ENCODE measurements around the gene WBP2. TPM values are rescaled to one million over a fixed set of nuclear protein-coding genes. Genes with fewer than 3 reads are reported as not detected.

The WBP2 gene
- polyA plus RNA-seq, 1 donor (not counting 4 experiments of a cell fraction or from before 2014, with no cell fraction given), result 23.3 TPM

GRCh38 chr17:75844530-75845057 is 10.5 kb downstream of the WBP2 start:
- TF ChIP-seq, protein P1, sequence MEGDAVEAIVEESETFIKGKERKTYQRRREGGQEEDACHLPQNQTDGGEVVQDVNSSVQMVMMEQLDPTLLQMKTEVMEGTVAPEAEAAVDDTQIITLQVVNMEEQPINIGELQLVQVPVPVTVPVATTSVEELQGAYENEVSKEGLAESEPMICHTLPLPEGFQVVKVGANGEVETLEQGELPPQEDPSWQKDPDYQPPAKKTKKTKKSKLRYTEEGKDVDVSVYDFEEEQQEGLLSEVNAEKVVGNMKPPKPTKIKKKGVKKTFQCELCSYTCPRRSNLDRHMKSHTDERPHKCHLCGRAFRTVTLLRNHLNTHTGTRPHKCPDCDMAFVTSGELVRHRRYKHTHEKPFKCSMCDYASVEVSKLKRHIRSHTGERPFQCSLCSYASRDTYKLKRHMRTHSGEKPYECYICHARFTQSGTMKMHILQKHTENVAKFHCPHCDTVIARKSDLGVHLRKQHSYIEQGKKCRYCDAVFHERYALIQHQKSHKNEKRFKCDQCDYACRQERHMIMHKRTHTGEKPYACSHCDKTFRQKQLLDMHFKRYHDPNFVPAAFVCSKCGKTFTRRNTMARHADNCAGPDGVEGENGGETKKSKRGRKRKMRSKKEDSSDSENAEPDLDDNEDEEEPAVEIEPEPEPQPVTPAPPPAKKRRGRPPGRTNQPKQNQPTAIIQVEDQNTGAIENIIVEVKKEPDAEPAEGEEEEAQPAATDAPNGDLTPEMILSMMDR (optimal IDR thresholded peaks at IDR 0.05 in 1 of 3, IDR thresholded peaks at IDR 0.05 in 1 of 3, conservative IDR thresholded peaks at IDR 0.05 in 1 of 3; ENCODE audit: extremely low read depth in 1 of 3, insufficient read depth in 2 of 3, low read length in 3 of 3), result no peak
- TF ChIP-seq EZH2 (IDR thresholded peaks at IDR 0.05; ENCODE audit: low read length), result no peak
- H3K27me3 ChIP-seq (ENCODE audit: control insufficient read depth, extremely low read depth, insufficient read depth, low read length), result no peaks in the 10 kb centered on the region
- H3K9ac ChIP-seq (ENCODE audit: control insufficient read depth, extremely low read depth, insufficient read depth, low read length), result peak overlapping the region; percentile 58
- peak overlapping the region; percentile 60 for H3K27ac ChIP-seq (ENCODE audit: control insufficient read depth, insufficient read depth, low read length)
- no peak for FAIRE-seq
- dilution Hi-C loops (cut with MboI; ENCODE audit: extremely low pct_ligation_motif_present, low sequenced_read_pairs), result no loop called here
- H3K4me1 ChIP-seq (ENCODE audit: control insufficient read depth, extremely low read depth, insufficient read depth, low read length), result peaks cover 20% of the 10 kb centered on the region
- H3K9me3 ChIP-seq (ENCODE audit: control insufficient read depth, low read depth, low read length), result no peaks in the 10 kb centered on the region
- peaks cover 15 to 24% of the 10 kb centered on the region in 2 experiments for H3K36me3 ChIP-seq (ENCODE audit: control insufficient read depth in 2 of 2, extremely low read depth in 1 of 2, insufficient read depth in 2 of 2, low read length in 2 of 2)
- DNase-seq (ENCODE audit: low read depth, low spot score), result no peak
- peak overlapping the region in 2 of 3 experiments; percentile 35 to 43 for H3K4me3 ChIP-seq (ENCODE audit: control insufficient read depth in 2 of 3, extremely low read depth in 1 of 3, insufficient read depth in 2 of 3, low read depth in 1 of 3, low read length in 3 of 3)
- H3K9me1 ChIP-seq (ENCODE audit: control insufficient read depth, extremely low read depth, insufficient read depth, low read length), result no peaks in the 10 kb centered on the region
- no peaks in the 10 kb centered on the region for H3K79me2 ChIP-seq (ENCODE audit: control insufficient read depth, insufficient read depth, low read length)
- peak overlapping the region; percentile 78 for H3K4me2 ChIP-seq (ENCODE audit: control insufficient read depth, extremely low read depth, insufficient read depth, low read depth, low read length)
- H4K20me1 ChIP-seq (ENCODE audit: control insufficient read depth, extremely low read depth, insufficient read depth, low read length), result no peaks in the 10 kb centered on the region
- peak overlapping the region; percentile 20 for H2AFZ ChIP-seq (ENCODE audit: control insufficient read depth, low read length)

GRCh38 chr17:75843577-75844529 is 11.3 kb downstream of the WBP2 start, which contains the start of gene UNC13D:
Gene UNC13D (minus strand): TSS chr17:75844404. CDS start chr17:75844337, 67 bp downstream.
- Histone ChIP-seq H3K36me3 (ENCODE audit: control insufficient read depth in 2 of 2, extremely low read depth in 1 of 2, insufficient read depth in 2 of 2, low read length in 2 of 2) (peaks cover 15 to 19% of the 10 kb centered on the region in 2 experiments), H4K20me1 (ENCODE audit: control insufficient read depth, extremely low read depth, insufficient read depth, low read length) (no peaks in the 10 kb centered on the region), H3K4me1 (ENCODE audit: control insufficient read depth, extremely low read depth, insufficient read depth, low read length) (peaks cover 20% of the 10 kb centered on the region), H3K4me2 (ENCODE audit: control insufficient read depth, extremely low read depth, insufficient read depth, low read depth, low read length) (peak within 1 kb of the TSS; percentile 78), H3K9me3 (ENCODE audit: control insufficient read depth, low read depth, low read length) (no peaks in the 10 kb centered on the region), H3K27ac (ENCODE audit: control insufficient read depth, insufficient read depth, low read length) (peak within 1 kb of the TSS; percentile 60), H3K9me1 (ENCODE audit: control insufficient read depth, extremely low read depth, insufficient read depth, low read length) (no peaks in the 10 kb centered on the region), H3K9ac (ENCODE audit: control insufficient read depth, extremely low read depth, insufficient read depth, low read length) (peak within 1 kb of the TSS; percentile 58), H2AFZ (ENCODE audit: control insufficient read depth, low read length) (peak within 1 kb of the TSS; percentile 20), H3K79me2 (ENCODE audit: control insufficient read depth, insufficient read depth, low read length) (no peaks in the 10 kb centered on the region), H3K4me3 (ENCODE audit: control insufficient read depth in 2 of 3, extremely low read depth in 1 of 3, insufficient read depth in 2 of 3, low read depth in 1 of 3, low read length in 3 of 3) (peak within 1 kb of the TSS in 2 of 3 experiments; percentile 35 to 43), H3K27me3 (ENCODE audit: control insufficient read depth, extremely low read depth, insufficient read depth, low read length) (no peaks in the 10 kb centered on the region)
- no peak for DNase-seq (ENCODE audit: low read depth, low spot score)
- TF ChIP-seq, protein P1 (optimal IDR thresholded peaks at IDR 0.05 in 1 of 3, IDR thresholded peaks at IDR 0.05 in 1 of 3, conservative IDR thresholded peaks at IDR 0.05 in 1 of 3; ENCODE audit: extremely low read depth in 1 of 3, insufficient read depth in 2 of 3, low read length in 3 of 3), result no peak
- TF ChIP-seq EZH2 (IDR thresholded peaks at IDR 0.05; ENCODE audit: low read length), result no peak
- FAIRE-seq, result no peak
- dilution Hi-C loops (cut with MboI; ENCODE audit: extremely low pct_ligation_motif_present, low sequenced_read_pairs), result no loop called here

All from keratinocyte (primary cell).